Measurements from ENCODE around the gene EHD4.

EHD4 gene

GRCh38 chr15:41923401-41923997 is 48.9 kb downstream of the EHD4 start:
- H3K4me3 ChIP-seq (ENCODE audit: low read depth, low read length), result no peak overlapping the region
- no peak for TF ChIP-seq MAX (IDR thresholded peaks at IDR 0.05; ENCODE audit: low read depth, low read length)
- TF ChIP-seq POLR2A (IDR thresholded peaks at IDR 0.05; ENCODE audit: extremely low read depth, insufficient read length), result no peak
- TF ChIP-seq CTCF (IDR thresholded peaks at IDR 0.05; ENCODE audit: low read depth, low read length), result no peak
- TF ChIP-seq MYC (IDR thresholded peaks at IDR 0.05; ENCODE audit: low read depth, low read length), result no peak
- no peak for DNase-seq (ENCODE audit: low read depth)

- no peak overlapping the region for H3K4me3 ChIP-seq (ENCODE audit: low read depth, low read length)
- no peak for DNase-seq (ENCODE audit: low read depth)
- TF ChIP-seq MAX (IDR thresholded peaks at IDR 0.05; ENCODE audit: low read depth, low read length) (no peak), POLR2A (IDR thresholded peaks at IDR 0.05; ENCODE audit: extremely low read depth, insufficient read length) (no peak), MYC (IDR thresholded peaks at IDR 0.05; ENCODE audit: low read depth, low read length) (no peak), CTCF (IDR thresholded peaks at IDR 0.05; ENCODE audit: low read depth, low read length) (no peak)
Measured at GRCh38 chr15:41922353-41922752, 50.0 kb downstream of the EHD4 start.

- no peak overlapping the region for H3K4me3 ChIP-seq (ENCODE audit: low read depth, low read length)
- DNase-seq (ENCODE audit: low read depth), result no peak
- no peak for TF ChIP-seq MAX (IDR thresholded peaks at IDR 0.05; ENCODE audit: low read depth, low read length)
- no peak for TF ChIP-seq POLR2A (IDR thresholded peaks at IDR 0.05; ENCODE audit: extremely low read depth, insufficient read length)
- no peak for TF ChIP-seq MYC (IDR thresholded peaks at IDR 0.05; ENCODE audit: low read depth, low read length)
- TF ChIP-seq CTCF (IDR thresholded peaks at IDR 0.05; ENCODE audit: low read depth, low read length), result no peak
Measured at GRCh38 chr15:41921639-41922038, 50.7 kb downstream of the EHD4 start.

GRCh38 chr15:41921167-41921566 is 51.2 kb downstream of the EHD4 start:
- no peak for DNase-seq (ENCODE audit: low read depth)
- H3K4me3 ChIP-seq (ENCODE audit: low read depth, low read length), result no peak overlapping the region
- no peak for TF ChIP-seq MAX (IDR thresholded peaks at IDR 0.05; ENCODE audit: low read depth, low read length)
- no peak for TF ChIP-seq CTCF (IDR thresholded peaks at IDR 0.05; ENCODE audit: low read depth, low read length)
- TF ChIP-seq MYC (IDR thresholded peaks at IDR 0.05; ENCODE audit: low read depth, low read length), result no peak
- TF ChIP-seq POLR2A (IDR thresholded peaks at IDR 0.05; ENCODE audit: extremely low read depth, insufficient read length), result no peak

- TF ChIP-seq MYC (IDR thresholded peaks at IDR 0.05; ENCODE audit: low read depth, low read length), result no peak
- no peak for TF ChIP-seq CTCF (IDR thresholded peaks at IDR 0.05; ENCODE audit: low read depth, low read length)
- TF ChIP-seq MAX (IDR thresholded peaks at IDR 0.05; ENCODE audit: low read depth, low read length), result no peak
- TF ChIP-seq POLR2A (IDR thresholded peaks at IDR 0.05; ENCODE audit: extremely low read depth, insufficient read length), result no peak
Measured at GRCh38 chr15:41919954-41920538, 52.3 kb downstream of the EHD4 start.

More at GRCh38 chr15:41919954-41920538, 52.3 kb downstream of the EHD4 start:
- no peak overlapping the region for H3K4me3 ChIP-seq (ENCODE audit: low read depth, low read length)
- DNase-seq (ENCODE audit: low read depth), result no peak
